Ishikawa (cell line): ENCODE results near the gene BACH2.

Experiments used
- CEBPB ChIP-seq: IDR thresholded peaks from 2 replicates; pipeline ENCODE4 v1.6.1; 2012
- CREB1 ChIP-seq: IDR thresholded peaks from 2 replicates; pipeline ENCODE4 v1.6.1; 2012; ENCODE audit warnings: low read depth
- EGR1 ChIP-seq: IDR thresholded peaks from 2 replicates; pipeline ENCODE4 v1.6.1; 2012
- EP300 ChIP-seq: IDR thresholded peaks from 2 replicates; pipeline ENCODE4 v1.6.1; 2012; ENCODE audit warnings: borderline replicate concordance
- FOXM1 ChIP-seq: IDR thresholded peaks from 2 replicates; pipeline ENCODE4 v1.6.1; 2012; ENCODE audit warnings: low read depth, borderline replicate concordance
- MAX ChIP-seq: IDR thresholded peaks from 2 replicates; pipeline ENCODE4 v1.6.1; 2012
- NFIC ChIP-seq: IDR thresholded peaks from 2 replicates; pipeline ENCODE4 v1.6.1; 2012
- RAD21 ChIP-seq: IDR thresholded peaks from 2 replicates; pipeline ENCODE4 v1.6.1; 2012; ENCODE audit warnings: low read depth
- REST ChIP-seq: IDR thresholded peaks from 2 replicates; pipeline ENCODE4 v1.6.1; 2012; ENCODE audit warnings: low read depth, mild to moderate bottlenecking
- TAF1 ChIP-seq: IDR thresholded peaks from 2 replicates; pipeline ENCODE4 v1.6.1; 2012; ENCODE audit warnings: low read depth, mild to moderate bottlenecking
- TCF12 ChIP-seq: IDR thresholded peaks from 2 replicates; pipeline ENCODE4 v1.6.1; 2012; ENCODE audit warnings: low read depth
- TEAD4 ChIP-seq: IDR thresholded peaks from 2 replicates; pipeline ENCODE4 v1.6.1; 2012
- USF1 ChIP-seq: IDR thresholded peaks from 2 replicates; pipeline ENCODE4 v1.6.1; 2012
- YY1 ChIP-seq: IDR thresholded peaks from 2 replicates; pipeline ENCODE4 v1.6.1; 2012; ENCODE audit warnings: low read depth
- ZBTB7A ChIP-seq: IDR thresholded peaks from 2 replicates; pipeline ENCODE4 v1.6.1; 2012; ENCODE audit warnings: low read depth

The BACH2 gene

GRCh38 chr6:89917216-89917615 lies 379.4 kb downstream of the BACH2 start:
- no peak for TF ChIP-seq MAX
- TF ChIP-seq EP300 = no peak
- no peak for TF ChIP-seq NFIC
- TF ChIP-seq EGR1 = no peak
- no peak for TF ChIP-seq REST
- TF ChIP-seq TEAD4 = no peak
- TF ChIP-seq RAD21 = no peak
- no peak for TF ChIP-seq FOXM1

GRCh38 chr6:89916136-89916920 lies 380.3 kb downstream of the BACH2 start:
- TF ChIP-seq TCF12 (no peak), EGR1 (no peak)

GRCh38 chr6:89910902-89911240 lies 385.8 kb downstream of the BACH2 start:
- TF ChIP-seq TAF1 (no peak), REST (no peak), CREB1 (no peak), EGR1 (no peak), TCF12 (no peak)

- TF ChIP-seq MAX (0 out of 2 replicates have a peak, but pooled peaks have one; percentile 48), TEAD4 (peak; percentile 62; the same call in 1 of the 2 replicates), REST (peak; percentile 98), FOXM1 (no peak), CEBPB (no peak), CREB1 (no peak), USF1 (no peak), TAF1 (no peak), EGR1 (no peak)
Observed at GRCh38 chr6:89895276-89895874, 401.3 kb downstream of the BACH2 start.

- TF ChIP-seq MAX = no peak
- TF ChIP-seq NFIC = no peak
- no peak for TF ChIP-seq CEBPB
- TF ChIP-seq TAF1 = no peak
- TF ChIP-seq YY1 = no peak
- TF ChIP-seq FOXM1 = no peak
- no peak for TF ChIP-seq ZBTB7A
Observed at GRCh38 chr6:89894169-89894568, 402.5 kb downstream of the BACH2 start, which contains the start of gene GJA10. GJA10 (plus strand) TSS chr6:89894469; CDS start chr6:89894469, 0 bp downstream.
